ENCODE measurements around the gene HMGCLL1. TPM values are rescaled to one million over a fixed set of nuclear protein-coding genes. Genes with fewer than 3 reads are reported as not detected.

HMGCLL1 gene
- total RNA-seq, 2 donors from 2014 or later = not detected

DNA sequence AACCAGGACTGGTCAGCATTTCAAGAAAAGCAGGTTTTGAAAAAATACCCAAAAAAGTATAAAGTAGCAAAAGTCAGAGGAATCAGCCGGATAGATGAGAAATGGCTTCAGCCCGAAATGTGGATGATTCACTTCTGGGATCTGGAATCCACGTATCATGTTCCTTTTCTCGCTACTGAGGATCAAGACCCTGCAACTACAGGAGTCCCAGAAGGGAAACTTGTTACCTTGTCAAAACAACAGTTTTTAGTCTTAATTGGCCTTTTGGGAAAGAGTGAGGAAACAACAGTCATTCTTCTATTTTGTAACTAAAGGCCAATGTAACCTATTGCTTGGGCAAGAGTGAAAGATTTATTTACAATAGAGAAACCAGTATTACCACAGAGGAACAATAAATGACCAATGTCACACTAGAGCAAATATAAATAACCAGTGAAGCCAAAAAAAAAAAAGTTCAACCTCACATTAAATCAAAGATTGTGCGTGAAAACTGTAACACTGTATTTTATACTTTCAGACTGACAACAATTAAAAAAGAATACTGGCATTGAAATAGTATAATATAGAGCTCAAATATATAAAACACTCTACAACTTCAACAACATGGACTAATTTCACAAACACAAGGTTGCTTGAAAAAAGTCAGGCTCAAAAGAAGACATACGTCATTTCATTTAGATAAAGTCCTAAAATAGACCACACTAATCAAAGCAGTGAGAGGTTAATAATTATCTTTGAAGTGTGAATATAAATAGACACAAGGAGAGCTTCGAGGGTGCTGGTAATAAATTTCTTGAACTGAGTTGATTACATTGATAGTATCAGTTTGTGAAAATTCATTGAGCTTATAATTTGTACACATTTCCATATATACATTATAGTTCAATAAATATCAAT lies 135.5 kb downstream of the HMGCLL1 start:
- no peak overlapping the region for H3K27ac ChIP-seq
- DNase-seq (ENCODE audit: low spot score) (no peak), ATAC-seq (ENCODE audit: insufficient number of reproducible peaks, low FRiP score, low read depth) (no peak)
- H3K9me3 ChIP-seq = no peaks in the 10 kb centered on the region
- no peaks in the 10 kb centered on the region for H3K27me3 ChIP-seq (replicated peaks; ENCODE audit: insufficient read depth)
- TF ChIP-seq, protein P1, sequence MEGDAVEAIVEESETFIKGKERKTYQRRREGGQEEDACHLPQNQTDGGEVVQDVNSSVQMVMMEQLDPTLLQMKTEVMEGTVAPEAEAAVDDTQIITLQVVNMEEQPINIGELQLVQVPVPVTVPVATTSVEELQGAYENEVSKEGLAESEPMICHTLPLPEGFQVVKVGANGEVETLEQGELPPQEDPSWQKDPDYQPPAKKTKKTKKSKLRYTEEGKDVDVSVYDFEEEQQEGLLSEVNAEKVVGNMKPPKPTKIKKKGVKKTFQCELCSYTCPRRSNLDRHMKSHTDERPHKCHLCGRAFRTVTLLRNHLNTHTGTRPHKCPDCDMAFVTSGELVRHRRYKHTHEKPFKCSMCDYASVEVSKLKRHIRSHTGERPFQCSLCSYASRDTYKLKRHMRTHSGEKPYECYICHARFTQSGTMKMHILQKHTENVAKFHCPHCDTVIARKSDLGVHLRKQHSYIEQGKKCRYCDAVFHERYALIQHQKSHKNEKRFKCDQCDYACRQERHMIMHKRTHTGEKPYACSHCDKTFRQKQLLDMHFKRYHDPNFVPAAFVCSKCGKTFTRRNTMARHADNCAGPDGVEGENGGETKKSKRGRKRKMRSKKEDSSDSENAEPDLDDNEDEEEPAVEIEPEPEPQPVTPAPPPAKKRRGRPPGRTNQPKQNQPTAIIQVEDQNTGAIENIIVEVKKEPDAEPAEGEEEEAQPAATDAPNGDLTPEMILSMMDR (IDR thresholded peaks at IDR 0.05) = no peak
- H3K4me1 ChIP-seq (ENCODE audit: control insufficient read depth in 1 of 2, low read depth in 2 of 2) = no peaks in the 10 kb centered on the region
- no peak overlapping the region for H3K4me3 ChIP-seq
- H3K36me3 ChIP-seq = no peaks in the 10 kb centered on the region

DNA sequence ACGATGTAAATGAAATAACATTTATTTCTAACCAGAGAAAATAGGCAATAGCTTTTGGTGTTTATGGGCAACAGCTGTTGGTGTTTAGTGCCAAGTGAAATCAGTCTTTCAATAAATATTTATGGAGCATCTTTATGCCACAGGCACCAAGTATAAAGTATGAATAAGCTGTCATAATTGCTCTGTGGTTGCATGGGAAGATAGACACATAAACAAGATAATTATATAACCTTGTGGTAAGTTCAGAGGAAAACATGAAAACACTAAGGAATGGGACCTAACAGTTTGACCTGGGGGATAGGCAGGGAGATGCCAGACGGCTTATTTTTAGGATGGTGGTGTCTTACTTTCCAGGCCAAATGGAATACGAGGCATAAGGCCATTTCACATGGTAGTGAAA lies 140.8 kb downstream of the HMGCLL1 start:
- H3K4me3 ChIP-seq = no peak overlapping the region
- no peaks in the 10 kb centered on the region for H3K27me3 ChIP-seq (replicated peaks; ENCODE audit: insufficient read depth)
- no peaks in the 10 kb centered on the region for H3K36me3 ChIP-seq
- no peak overlapping the region for H3K27ac ChIP-seq
- TF ChIP-seq, protein P1 (IDR thresholded peaks at IDR 0.05) = no peak
- DNase-seq (ENCODE audit: low spot score) = no peak
- ATAC-seq (ENCODE audit: insufficient number of reproducible peaks, low FRiP score, low read depth) = no peak
- H3K4me1 ChIP-seq (ENCODE audit: control insufficient read depth in 1 of 2, low read depth in 2 of 2) = no peaks in the 10 kb centered on the region
- no peaks in the 10 kb centered on the region for H3K9me3 ChIP-seq

DNA sequence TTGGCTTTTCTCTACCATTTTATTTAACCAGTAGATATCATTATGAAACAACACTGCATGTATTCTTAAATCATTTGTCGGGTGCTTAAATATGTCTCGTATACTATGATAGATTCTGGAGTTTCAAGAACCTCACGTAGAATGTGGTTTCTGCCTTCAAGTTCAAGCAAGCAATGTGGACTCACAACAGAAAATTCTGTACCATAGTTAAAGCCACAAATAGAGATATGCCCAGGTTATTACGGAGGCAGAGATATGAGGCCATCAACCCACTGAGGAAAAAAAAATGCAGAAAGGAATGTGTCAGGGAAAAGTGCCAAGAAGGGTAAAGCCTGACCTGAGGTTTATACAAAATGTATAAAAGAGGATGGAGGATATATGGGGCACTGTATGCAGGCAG lies 141.9 kb downstream of the HMGCLL1 start:
- H3K9me3 ChIP-seq = no peaks in the 10 kb centered on the region
- DNase-seq (ENCODE audit: low spot score) (no peak), ATAC-seq (ENCODE audit: insufficient number of reproducible peaks, low FRiP score, low read depth) (no peak)
- TF ChIP-seq, protein P1 (IDR thresholded peaks at IDR 0.05) = no peak
- H3K4me3 ChIP-seq = no peak overlapping the region
- H3K27me3 ChIP-seq (replicated peaks; ENCODE audit: insufficient read depth) = no peaks in the 10 kb centered on the region
- H3K36me3 ChIP-seq = no peaks in the 10 kb centered on the region
- H3K4me1 ChIP-seq (ENCODE audit: control insufficient read depth in 1 of 2, low read depth in 2 of 2) = no peaks in the 10 kb centered on the region
- H3K27ac ChIP-seq = no peak overlapping the region

DNA sequence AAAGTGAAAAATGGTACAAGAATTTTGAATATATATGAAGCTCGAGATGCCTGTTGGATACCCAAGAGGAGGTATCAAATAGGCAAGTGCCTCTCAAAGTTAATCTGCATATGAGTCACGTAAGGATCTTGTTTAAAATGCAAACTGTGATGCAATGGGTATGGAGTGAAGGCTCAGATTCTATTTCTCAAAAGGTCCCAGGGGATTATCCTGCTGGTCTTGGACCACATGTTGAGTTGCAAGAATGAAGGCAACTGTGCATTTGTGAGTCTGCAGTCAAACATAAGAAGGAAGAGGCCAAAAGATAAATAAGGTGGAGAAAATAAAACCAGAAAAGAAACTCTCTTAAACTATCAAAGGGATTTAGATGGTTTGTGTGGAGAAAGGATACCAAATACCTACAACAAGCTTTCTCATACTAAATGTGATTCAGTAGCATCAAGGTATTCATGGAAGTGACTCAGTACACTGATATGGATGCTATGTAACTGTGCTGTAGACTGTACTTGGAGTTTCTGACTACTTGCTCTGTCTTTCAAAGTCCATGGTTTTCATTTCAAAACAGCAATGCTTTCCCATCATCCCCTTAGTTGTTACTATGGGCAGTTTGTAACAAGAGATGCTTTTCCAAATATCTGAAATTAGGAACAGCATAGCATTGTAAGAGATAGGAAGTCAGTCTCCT lies 145.4 kb downstream of the HMGCLL1 start:
- ATAC-seq (ENCODE audit: insufficient number of reproducible peaks, low FRiP score, low read depth) = no peak
- TF ChIP-seq, protein P1 (IDR thresholded peaks at IDR 0.05) = no peak
- H3K27me3 ChIP-seq (replicated peaks; ENCODE audit: insufficient read depth) = no peaks in the 10 kb centered on the region
- no peaks in the 10 kb centered on the region for H3K9me3 ChIP-seq
- no peak for DNase-seq (ENCODE audit: low spot score)
- no peaks in the 10 kb centered on the region for H3K4me1 ChIP-seq (ENCODE audit: control insufficient read depth in 1 of 2, low read depth in 2 of 2)
- no peak overlapping the region for H3K27ac ChIP-seq
- no peaks in the 10 kb centered on the region for H3K36me3 ChIP-seq
- H3K4me3 ChIP-seq = no peak overlapping the region

DNA sequence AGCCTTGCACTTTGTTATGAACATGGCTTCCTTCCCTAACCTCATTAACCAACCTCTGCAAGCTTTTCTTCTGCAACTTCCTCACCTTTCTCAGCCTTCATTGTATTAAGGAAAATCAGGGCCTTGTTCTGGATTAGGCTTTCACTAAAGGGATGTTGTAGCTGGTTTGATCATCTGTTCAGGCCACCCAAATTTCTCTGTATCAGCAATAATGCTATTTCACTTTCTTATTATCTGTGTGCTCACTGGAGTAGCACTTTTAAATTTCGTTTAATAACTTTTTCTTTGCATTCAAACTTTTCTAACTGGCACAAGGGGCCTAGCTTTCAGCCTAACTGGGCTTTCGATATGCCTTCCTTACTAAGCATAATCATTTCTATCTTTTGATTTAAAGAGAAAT lies 155.1 kb downstream of the HMGCLL1 start:
- no peak for ATAC-seq (ENCODE audit: insufficient number of reproducible peaks, low FRiP score, low read depth)
- no peak overlapping the region for H3K4me3 ChIP-seq
- H3K36me3 ChIP-seq = no peaks in the 10 kb centered on the region
- TF ChIP-seq, protein P1 (IDR thresholded peaks at IDR 0.05) = no peak
- DNase-seq (ENCODE audit: low spot score) = no peak
- H3K27ac ChIP-seq = no peak overlapping the region
- H3K9me3 ChIP-seq = no peaks in the 10 kb centered on the region
- no peaks in the 10 kb centered on the region for H3K4me1 ChIP-seq (ENCODE audit: control insufficient read depth in 1 of 2, low read depth in 2 of 2)
- H3K27me3 ChIP-seq (replicated peaks; ENCODE audit: insufficient read depth) = no peaks in the 10 kb centered on the region

Data from thoracic aorta (tissue), 2 donors.